ENCODE data around the gene FKBP5.

GRCh38 chr6:35731414-35731735 lies 42.7 kb upstream of the FKBP5 start:
- TF ChIP-seq CTCF (IDR thresholded peaks at IDR 0.05) (no peak), POLR2AphosphoS5 (IDR thresholded peaks at IDR 0.05; ENCODE audit: insufficient read depth in 1 of 2, low read depth in 1 of 2) (no peak), POLR2A (IDR thresholded peaks at IDR 0.05) (peak in 1 of 2 donors; percentile 93)
